Heart right ventricle (tissue), 16 donors: Measurements from ENCODE around the gene TBC1D10B. TPM values are rescaled to one million over a fixed set of nuclear protein-coding genes. Genes with fewer than 3 reads are reported as not detected.

ENCODE experiments used
- ATAC-seq, 8 donors: fragments of 200-7000 bp; cut with Tn5 transposase; one replicate each; pipeline ENCODE4 v1.9.1; 2020; ENCODE audit warnings: mild to moderate bottlenecking in 8 of 8, moderate library complexity in 8 of 8, moderate number of reproducible peaks in 1 of 8
- DNase-seq, 2 donors: peaks; one replicate each; pipeline ENCODE4 v3.0.0-alpha.2; 2020
- H3K27ac ChIP-seq, 10 donors: fragments of 200-600 bp; sonication (generic) in 2 of 10; one replicate each; pipeline versions ENCODE4 v1.5.0 to v1.8.0; 2020 to 2022; ENCODE audit warnings: mild to moderate bottlenecking in 3 of 10
- H3K27me3 ChIP-seq, 7 donors: fragments of 200-600 bp; one replicate each; pipeline ENCODE4 v1.8.0; 2021 to 2022; ENCODE audit warnings: mild to moderate bottlenecking in 2 of 7
- H3K36me3 ChIP-seq, 9 donors: fragments of 200-600 bp; sonication (generic) in 1 of 9; one replicate each; pipeline versions ENCODE4 v1.5.0 to v1.8.0; 2020 to 2022; ENCODE audit warnings: mild to moderate bottlenecking in 2 of 9
- H3K4me1 ChIP-seq, 9 donors: fragments of 200-600 bp; sonication (generic) in 1 of 9; one replicate each; pipeline versions ENCODE4 v1.5.0 to v1.8.0; 2020 to 2022; ENCODE audit warnings: mild to moderate bottlenecking in 4 of 9
- H3K4me3 ChIP-seq, 10 donors: fragments of 200-600 bp; sonication (generic) in 2 of 10; one replicate each; pipeline versions ENCODE4 v1.5.0 to v1.8.0; 2020 to 2022; ENCODE audit warnings: mild to moderate bottlenecking in 7 of 10, moderate library complexity in 2 of 10
- H3K9me3 ChIP-seq, 11 donors: fragments of 200-600 bp in 10 of 11; sonication (generic) in 2 of 11; one replicate each; pipeline versions ENCODE4 v1.5.0 to v1.8.0; 2013 to 2022; ENCODE audit warnings: mild to moderate bottlenecking in 2 of 11, control low read depth in 1 of 11, moderate library complexity in 1 of 11
- CTCF ChIP-seq, 9 donors: fragments of 200-600 bp; sonication (generic) in 2 of 9; IDR thresholded peaks; one replicate each; pipeline versions ENCODE4 v1.5.0 to v1.8.0; 2021 to 2022; ENCODE audit warnings: antibody characterized with exemption in 9 of 9, mild to moderate bottlenecking in 5 of 9, moderate library complexity in 1 of 9
- WGBS, 2 donors: extraction: QIAGEN DNeasy Blood & Tissue Kit; methylation state at CpG; one replicate each; pipeline ENCODE4 v1.1.7; 2013; ENCODE audit warnings: inconsistent platforms in 1 of 2; 5-methylcytosine and 5-hydroxymethylcytosine counted together
- intact Hi-C, 10 donors: fragments of 100-400 bp; cut with DNase I; formaldehyde crosslinking; loops; one replicate each; pipeline versions ENCODE4 v1.11.1 to v1.14.2; 2022
- polyA plus RNA-seq, 2 donors: library from polyadenylated mRNA; stranded (reverse); fragments of 200-250 nt; gene quantifications; one replicate each; pipeline ENCODE4 v1.2.3, GENCODE V29; 2013
- total RNA-seq, 10 donors: library from RNA; stranded (reverse); fragmentation: NEBNext Ultra II Directional in 3 of 10; extraction: Animal tissue kit (Norgen Biotek cat#: 25700) in 3 of 10; gene quantifications; one replicate each; pipeline versions ENCODE4 v1.2.1 to v1.2.4, GENCODE V29; 2021 to 2023
- donor health status: Arrhythmogenic right ventricular cardiomyopathy.
- donor health status: ischemic (EF 13 %, LVEDD 7.1; RV severe dilation, severe dysfunction).
- donor health status: healthy with polysubstance abuse.
- donor health status: DM: no; HTN: yes; CAD: no.
- donor health status: DM: no; HTN: no; CAD: no.
- donor health status: ischemic (EF 25% LVEDD 6.9; RV normal size, moderate dysfunction).
- donor health status: ischemic (EF 25% LVEDD 5.7; RV mildly dilated, moderate dysfunction).
- donor health status: healthy.
- donor health status: DM: yes; HTN: yes; CAD: no.
- donor health status: Ischemic cardiomyopathy.
- donor health status: ischemic (EF 35%, LVEDD 5.7; RV mildly dilated, moderate dysfunction).
- donor health status: nonischemic (EF 11% LVEDD 7.7; RV severe dilation, severe dysfunction).
- donor health status: DM: yes; HTN: yes; CAD: no.
- donor health status: PGD.
- donor health status: ischemic (EF 29% LVEDD 5.4; RV normal size, mild dysfunction).
- donor health status: nonischemic (EF 23%, LVEDD 6.1; RV moderate dilation, normal function).

The TBC1D10B gene
- total and polyA plus RNA-seq, 12 donors = 18.0 to 30.0 (median 22.5) TPM

DNA sequence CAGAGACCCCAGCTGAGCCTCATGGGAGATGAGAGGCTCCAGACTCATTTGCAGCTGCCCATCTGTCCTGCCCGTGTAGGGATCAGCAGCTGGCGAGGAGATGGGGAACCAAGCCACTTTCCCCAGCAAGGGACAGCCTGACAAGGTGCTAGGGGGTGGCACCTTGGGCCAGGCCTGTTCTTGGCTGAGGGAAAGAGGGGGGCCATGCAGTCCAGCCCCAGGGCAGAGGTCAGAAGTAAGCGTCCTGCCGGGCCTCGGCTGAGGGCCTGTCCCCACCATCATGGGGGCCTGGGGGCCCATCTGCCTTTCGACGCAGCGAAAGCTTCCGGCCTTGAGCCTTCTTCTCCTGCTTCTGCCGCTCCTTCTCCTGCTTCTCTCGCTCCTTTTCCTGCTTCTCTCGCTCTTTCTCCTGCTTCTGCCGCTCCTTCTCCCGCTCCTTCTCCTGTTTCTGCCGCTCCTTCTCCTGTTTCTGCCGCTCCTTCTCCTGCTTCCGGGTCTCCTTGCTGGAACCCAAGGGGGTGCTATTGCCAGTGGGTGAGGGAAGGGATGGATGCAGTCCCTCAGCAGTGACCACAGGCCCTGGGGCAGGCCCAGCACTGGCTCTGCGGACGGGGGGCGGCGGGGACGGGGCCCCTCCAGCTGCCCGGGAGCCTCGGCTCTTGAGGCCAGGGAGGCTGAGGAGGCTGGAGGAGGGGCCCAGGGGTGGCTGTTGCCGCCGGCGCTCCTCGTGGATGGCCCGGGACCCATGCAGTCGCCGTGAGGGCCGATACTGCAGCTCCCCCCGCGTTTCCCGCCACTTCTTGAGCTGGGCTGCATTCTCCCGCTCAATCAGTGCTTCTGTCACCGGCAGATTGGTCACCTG lies 12.3 kb downstream of the TBC1D10B start:
- DNase-seq = no peak
- no peak for TF ChIP-seq CTCF (IDR thresholded peaks at IDR 0.05)
- Histone ChIP-seq H3K27ac (peak overlapping the region in 1 of 10 donors; percentile 99), H3K36me3 (peaks cover 0 to 75% (median 22%) of the 10 kb centered on the region in 9 donors), H3K4me3 (no peak overlapping the region), H3K27me3 (no peaks in the 10 kb centered on the region), H3K9me3 (no peaks in the 10 kb centered on the region), H3K4me1 (peaks cover 17 to 32% (median 25%) of the 10 kb centered on the region in 9 donors)
- ATAC-seq = no peak
- intact Hi-C loops = loop anchor here in 4 of 10 donors (1.0 to 10.0 kb wide), 4 partner anchors 33 to 57 kb away; partner anchors contain the start of genes ZNF48 (in 1 of the 4) and ZNF771 (in 1 of the 4)
- WGBS, 2 donors = 86 to 89% methylated on average over 37 of the region's 37 CpGs

DNA sequence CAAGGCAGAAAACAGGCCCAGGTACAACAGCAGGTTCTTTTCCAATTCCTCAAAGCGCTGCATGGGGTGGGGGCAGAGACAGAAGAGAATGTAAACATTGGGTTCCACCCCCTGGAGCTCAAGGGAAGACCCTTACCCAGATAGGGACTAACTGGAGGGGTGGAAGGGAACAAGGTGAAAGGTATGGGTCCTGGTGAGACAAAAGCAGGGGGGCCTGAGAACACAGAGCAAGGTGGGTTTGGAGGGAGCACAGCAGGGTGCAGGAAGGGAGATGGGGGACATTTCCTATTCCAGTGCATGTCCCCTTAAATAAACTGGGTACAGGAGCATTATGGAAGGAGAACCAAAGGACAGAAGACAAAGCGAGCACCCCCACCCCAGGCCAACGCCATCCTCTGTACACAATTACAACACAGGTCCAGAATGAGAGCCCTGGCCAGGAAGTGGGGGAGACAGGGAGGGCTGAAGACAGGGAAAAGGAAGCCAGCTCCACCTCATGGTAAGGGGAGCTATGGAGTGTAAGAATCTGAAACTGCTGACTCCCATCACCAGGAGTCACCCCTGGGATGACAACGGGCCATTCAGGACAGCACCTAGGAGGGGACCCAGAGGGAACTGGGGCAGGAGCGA lies 13.1 kb downstream of the TBC1D10B start:
- Histone ChIP-seq H3K9me3 (no peaks in the 10 kb centered on the region), H3K4me1 (peaks cover 24 to 39% (median 32%) of the 10 kb centered on the region in 9 donors), H3K27me3 (no peaks in the 10 kb centered on the region), H3K27ac (peak overlapping the region in 2 of 10 donors; percentile 94 to 99), H3K36me3 (peaks cover 0 to 75% (median 26%) of the 10 kb centered on the region in 9 donors), H3K4me3 (no peak overlapping the region)
- DNase-seq (no peak), ATAC-seq (no peak)
- 71 to 74% methylated on average over 5 of the region's 5 CpGs for WGBS, 2 donors
- no peak for TF ChIP-seq CTCF (IDR thresholded peaks at IDR 0.05)
- intact Hi-C loops = loop anchor here in 4 of 10 donors (1.0 to 10.0 kb wide), 4 partner anchors 34 to 58 kb away; partner anchors contain the start of genes ZNF48 (in 1 of the 4) and ZNF771 (in 1 of the 4)

DNA sequence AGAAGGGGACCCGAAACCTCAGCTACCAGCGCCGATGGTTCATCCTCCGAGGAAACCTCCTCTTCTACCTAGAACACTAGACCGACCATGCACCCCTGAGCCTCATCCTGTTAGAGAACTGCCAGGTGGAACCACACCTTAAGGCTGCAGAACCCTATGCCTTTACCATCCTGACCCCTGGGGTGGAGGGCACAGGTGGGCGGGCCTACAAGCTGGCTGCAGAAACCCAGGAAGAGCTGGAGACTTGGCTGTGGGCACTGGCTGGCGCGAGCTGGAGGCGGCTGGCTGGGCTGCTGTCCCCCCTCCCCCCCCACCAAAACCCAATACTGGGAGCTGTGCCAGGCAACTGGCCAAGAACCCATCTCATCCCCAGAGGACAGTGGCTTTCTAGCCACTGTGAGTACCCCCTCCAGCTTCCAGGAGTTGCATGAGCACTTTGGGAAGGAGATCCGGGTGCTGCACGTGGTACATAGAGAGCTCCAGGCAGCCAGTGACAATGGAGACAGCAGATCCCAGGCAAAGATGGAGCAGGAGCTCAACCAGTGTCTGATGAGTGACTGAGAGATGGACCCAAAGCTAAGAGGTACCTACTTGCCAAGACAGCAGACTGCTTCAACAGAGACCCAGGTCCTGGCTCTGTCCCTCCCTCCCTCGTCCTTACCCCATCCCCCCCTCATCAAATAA lies 13.8 kb downstream of the TBC1D10B start:
- Histone ChIP-seq H3K36me3 (peaks cover 0 to 75% (median 27%) of the 10 kb centered on the region in 9 donors), H3K27me3 (no peaks in the 10 kb centered on the region), H3K9me3 (no peaks in the 10 kb centered on the region), H3K4me1 (peaks cover 26 to 46% (median 38%) of the 10 kb centered on the region in 9 donors), H3K27ac (peak overlapping the region in 9 of 10 donors; percentile 94 to 99 (median 97)), H3K4me3 (peak overlapping the region in 6 of 10 donors; percentile 74 to 99 (median 86))
- 68 to 69% methylated on average over 12 of the region's 12 CpGs for WGBS, 2 donors
- intact Hi-C loops = loop anchor here in 4 of 10 donors (1.0 to 10.0 kb wide), 4 partner anchors 35 to 58 kb away; partner anchors contain the start of genes ZNF48 (in 1 of the 4) and ZNF771 (in 1 of the 4)
- no peak for TF ChIP-seq CTCF (IDR thresholded peaks at IDR 0.05)
- DNase-seq = no peak
- no peak for ATAC-seq
